NCI-H748 (cell line): ENCODE results near the gene WHAMM.
"Not testable (repeated sequence)": the region's sequence is repeated elsewhere in the genome, so short reads cannot be mapped to it uniquely, and the experiment has no call there.

Experiments
- DNase-seq: peaks from one replicate; lab custom pipeline; 2025; ENCODE audit not compliant: unreplicated experiment; lab: John Stamatoyannopoulos, UW

WHAMM gene

DNA sequence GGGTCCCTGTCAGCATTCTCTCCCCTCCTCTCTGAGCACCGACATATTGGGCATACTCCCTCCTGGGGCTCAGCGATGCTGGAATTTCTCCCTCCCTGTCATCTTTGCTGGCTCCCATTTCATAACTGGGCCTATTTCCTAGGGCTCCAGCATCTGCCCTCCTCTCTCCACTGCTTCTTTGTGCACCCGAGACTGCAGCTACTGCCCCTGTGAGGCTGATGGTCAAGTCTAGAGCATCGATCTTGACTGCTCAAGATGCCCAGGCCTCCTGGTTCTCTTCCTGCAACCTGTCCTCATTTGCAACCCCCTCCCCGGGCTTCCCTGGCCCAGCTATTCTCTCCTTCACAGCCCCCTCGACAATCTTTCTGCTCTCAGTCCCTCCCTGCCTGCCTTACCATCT lies 53.5 kb downstream of the WHAMM start:
- no peak for DNase-seq

GRCh38 chr15:82864967-82865366 lies 55.5 kb downstream of the WHAMM start:
- DNase-seq: no peak

DNA sequence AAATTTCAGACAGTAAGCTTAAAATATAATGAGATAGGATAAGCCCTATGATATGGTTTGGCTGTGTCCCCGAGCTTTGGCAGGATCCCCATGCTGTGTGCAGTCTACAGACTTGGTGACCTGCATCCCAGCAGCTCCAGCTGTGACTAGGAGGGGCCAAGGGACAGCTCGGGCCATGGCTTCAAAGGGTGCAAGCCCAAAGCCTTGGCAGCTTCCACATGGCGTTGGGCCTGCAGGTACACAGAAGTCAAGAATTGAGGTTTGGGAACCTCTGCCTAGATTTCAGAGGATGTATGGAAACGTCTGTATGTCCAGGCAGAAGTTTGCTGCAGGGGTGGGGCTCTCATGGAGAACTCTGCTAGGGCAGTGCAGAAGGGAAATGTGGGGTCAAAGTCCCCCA lies 56.2 kb downstream of the WHAMM start:
- DNase-seq: not testable (repeated sequence)

DNA sequence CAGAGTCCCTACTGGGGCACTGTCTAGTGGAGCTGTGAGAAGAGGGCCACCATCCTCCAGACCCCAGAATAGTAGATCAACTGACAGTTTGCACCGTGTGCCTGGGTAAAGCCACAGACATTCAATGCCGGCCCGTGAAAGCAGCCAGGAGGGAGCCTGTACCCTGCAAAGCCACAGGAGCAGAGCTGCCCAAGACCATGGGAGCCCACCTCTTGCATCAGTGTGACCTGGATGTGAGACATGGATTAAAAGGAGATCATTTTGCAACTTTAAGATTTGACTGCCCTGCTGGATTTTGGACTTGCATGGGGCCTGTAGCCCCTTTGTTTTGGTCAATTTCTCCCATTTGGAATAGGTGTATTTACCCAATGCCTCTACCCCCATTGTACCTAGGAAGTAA lies 56.6 kb downstream of the WHAMM start:
- not testable (repeated sequence) for DNase-seq

- no peak for DNase-seq
Observed at GRCh38 chr15:82870727-82871320, 61.4 kb downstream of the WHAMM start.

- DNase-seq: no peak
Observed at GRCh38 chr15:82871358-82871757, 61.9 kb downstream of the WHAMM start.

DNA sequence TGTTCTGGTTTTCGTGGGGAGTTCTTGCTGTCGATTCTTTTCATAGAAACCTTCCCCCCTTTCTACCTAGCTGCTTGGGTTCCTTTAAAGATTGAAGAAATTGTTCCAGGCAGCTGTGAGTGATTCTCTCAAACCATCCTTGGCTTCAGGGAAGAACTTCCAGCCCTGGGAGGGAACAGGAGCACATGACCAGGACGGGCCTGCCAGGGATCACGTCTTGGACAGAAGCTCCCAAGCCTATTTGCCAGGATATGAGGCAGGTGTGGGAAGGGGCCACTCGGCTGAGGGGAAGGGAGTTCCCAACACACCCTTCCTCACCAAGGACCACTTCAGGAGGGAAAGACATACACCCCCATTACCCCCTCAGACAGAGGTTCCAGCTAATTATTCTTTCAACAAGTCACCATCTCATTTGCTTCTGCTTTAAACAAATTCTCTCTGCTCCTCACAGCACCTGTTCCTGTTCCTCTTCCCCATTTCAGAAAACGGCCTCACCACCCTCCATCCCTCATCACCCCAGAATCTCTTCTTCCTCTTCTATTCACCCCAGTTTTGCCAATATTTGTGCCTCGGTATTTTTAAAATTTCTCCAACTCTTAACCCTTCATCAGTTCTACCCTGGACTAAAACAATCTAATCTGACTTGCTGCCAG lies 62.5 kb downstream of the WHAMM start:
- DNase-seq: no peak

DNA sequence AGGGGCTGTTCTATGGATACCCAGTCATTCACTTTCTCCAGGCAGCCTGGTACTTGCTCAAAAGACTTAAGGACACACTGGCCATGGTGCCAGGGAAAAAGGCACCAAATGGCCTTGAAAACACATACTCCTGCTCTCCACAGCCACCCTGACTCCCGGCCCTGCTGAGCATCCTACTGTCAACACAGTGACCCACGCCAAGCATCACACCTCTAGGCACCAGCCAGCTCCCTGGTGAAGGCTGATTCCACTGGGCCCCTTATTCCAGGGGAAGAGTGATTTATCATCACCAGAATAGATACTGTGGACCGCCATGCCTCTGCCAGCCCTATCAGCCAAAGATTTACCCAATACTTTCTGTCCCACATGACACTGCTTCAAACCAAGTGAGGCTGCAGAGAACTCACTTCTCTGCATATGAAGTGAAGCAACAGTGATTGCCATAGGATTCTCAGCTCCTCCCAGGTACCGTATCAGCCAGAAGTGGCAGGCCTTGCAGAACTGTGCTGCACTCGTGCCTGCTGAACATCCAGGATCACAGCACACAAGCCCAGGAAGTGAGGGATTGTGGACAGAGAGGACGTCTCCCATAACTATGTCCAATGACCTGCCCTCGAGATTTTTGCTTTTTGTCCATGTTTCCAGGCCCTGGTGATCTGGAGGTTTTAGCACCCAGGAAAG lies 63.7 kb downstream of the WHAMM start:
- DNase-seq: no peak

DNA sequence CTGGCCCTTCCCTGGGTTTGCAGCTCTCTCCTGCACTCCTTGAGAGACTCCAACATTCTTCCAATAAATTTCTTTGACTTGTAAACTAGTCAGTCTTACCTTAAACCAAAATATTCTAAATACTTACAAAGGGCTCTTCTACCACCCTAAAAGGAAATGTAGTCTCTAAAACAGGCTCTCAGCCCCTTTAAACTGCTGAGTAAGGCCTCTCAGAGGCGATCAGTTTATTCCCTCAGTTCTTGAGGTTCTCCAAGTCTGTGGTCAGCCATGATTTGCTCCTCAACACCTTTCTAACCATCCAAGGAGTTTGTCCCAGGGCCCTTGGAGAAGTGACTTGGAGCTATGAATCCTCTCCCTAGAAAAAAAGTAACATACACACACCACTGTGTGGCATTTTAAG lies 64.8 kb downstream of the WHAMM start:
- no peak for DNase-seq

DNA sequence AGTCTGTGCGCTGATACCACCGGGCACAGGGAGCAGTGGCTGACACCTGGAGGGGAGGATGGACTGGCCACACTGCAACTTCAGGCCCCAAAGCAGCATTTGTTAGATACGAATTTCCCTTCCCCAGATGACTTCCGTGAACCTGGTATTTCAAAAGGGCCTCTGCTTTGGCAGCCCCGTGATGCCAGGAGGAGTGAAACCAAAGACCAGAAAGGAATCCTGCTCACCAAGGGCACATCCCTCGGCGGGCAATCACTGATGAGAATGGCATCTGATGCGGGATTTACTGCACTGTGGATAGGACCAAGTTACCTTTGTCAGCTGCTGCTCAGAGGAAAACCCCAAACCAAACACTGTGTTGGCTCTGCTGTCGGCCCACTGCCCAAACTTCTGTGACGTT lies 65.5 kb downstream of the WHAMM start:
- no peak for DNase-seq

DNA sequence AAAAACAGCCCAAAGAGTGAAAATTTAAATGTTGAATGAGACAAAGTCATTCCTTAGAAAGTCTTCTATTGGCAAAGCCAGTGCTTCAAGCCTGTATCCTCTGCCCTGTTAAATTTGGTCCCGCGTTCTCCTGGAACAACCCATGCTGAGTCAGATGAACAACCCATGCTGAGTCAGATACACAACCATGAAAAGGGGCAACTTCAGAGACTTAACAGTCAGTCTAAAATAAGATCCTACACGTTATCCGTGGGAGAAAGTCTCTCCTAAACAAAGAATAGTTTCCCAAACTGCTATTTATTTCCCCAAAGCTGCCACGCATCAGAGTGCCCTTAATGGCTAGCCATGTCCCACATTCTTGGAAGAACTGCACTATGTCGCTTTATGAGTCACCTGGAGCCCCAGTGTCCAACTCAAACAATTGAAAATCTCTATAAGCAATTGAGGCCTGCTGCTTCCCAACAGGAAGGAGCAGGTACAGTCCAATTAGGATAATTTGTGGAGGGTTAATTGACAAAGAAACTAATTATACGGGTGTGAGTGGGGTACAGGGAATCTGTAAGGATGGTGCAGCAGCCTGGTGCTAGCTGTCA lies 66.1 kb downstream of the WHAMM start:
- DNase-seq: no peak

DNA sequence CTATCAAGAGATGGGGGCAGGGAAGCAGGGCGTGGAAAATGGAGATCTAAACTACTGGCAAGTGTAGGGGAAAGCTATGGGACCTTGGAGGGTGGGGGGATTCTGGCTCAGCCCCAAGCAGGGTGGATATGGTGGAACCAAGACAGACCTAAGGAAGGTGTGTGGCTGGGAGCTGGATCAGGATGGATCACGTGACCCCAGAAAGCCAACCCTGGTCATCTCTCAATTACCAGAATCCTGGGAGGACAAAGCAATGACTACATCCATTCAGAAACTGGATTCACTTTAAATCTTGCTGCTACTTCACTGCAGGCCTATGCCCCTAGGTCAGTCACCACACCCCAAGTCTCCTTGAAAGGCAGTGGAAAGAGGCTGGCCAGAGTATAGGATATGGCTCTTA lies 68.4 kb downstream of the WHAMM start:
- DNase-seq: no peak

- DNase-seq: no peak
Observed at GRCh38 chr15:82878325-82878724, 68.9 kb downstream of the WHAMM start.

GRCh38 chr15:82880704-82881103 lies 71.3 kb downstream of the WHAMM start:
- no peak for DNase-seq

DNA sequence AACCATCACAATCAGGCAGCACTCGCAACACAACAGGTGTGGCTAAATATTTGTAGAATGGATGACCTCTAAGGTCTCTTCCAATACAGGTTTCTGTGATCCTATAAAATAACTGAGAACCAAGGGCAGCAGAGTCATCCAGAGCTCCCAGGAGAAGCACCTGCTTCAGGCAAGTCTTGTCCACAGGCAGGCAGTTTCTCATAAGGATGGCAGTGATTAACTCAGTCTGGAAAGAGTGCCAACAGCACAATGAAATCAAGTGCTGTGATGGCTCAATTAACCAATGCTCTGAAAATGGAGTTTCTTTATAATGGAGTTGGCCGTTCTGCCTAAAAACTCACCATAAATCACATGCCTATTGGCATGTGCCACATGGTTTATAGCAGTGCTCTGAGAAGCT lies 72.3 kb downstream of the WHAMM start:
- DNase-seq: no peak

DNA sequence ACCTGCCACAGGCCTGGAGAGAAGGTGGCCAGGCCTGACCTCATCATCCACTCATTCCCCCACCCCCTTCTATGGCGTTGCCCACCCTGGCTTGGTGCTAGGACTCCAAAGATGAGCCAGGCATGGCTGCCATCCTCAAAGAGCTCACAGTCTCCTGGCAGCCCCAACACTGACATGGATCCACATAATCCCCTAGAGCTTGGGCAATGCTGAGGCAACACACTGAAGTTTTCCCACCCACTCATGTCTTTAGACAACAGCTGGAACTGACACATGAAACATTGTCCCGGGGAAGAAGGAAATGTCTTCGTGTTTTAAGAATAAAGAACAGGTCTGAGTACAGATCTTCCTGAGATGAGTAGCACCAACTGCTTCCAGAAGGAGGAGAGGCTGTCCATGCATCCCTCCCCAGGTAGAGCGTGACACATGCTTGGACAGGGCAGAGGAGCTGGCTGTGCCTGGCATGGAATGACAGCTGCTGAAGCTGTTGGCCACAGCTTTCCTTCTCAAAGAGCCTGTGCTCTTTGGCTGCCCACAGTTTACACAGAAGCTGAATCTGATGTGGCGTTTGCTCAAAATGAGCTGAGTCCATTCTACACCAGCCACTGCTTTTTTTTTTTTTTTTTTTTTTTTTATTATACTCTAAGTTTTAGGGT lies 73.0 kb downstream of the WHAMM start:
- DNase-seq: no peak
